ENCODE measurements around the gene ZFAND3.

DNA sequence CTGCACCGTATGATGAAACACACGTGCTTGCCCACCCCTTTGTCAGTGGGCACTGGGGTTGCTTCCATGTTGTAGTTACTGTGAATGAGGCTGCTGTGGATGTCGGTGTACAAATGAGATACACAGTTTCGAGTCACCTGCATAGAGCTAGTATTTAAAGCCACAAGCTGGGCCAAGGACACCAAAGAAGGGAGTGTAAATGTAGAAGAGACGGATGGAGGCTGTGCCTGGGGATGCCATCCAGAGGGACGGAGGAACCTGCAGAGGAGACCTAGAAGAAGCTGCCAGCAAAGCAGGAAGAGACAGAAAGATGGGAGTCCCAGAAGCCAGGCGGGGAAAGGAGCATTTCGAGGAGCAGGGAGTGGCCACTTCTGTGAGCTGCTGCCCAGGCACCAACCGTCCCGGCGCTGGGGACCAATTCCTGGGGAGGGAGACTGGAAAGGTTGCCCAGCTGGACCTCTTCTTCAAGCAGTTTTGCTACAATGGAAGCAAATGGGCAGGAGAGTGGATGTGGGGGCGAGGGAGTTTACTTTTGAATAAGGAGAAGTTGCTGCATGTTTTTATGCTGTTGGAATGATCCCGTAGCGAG lies 339.3 kb downstream of the ZFAND3 start:
- no peak for TF ChIP-seq GATA2 (IDR thresholded peaks at IDR 0.05; ENCODE audit: low read depth, low read length)
- TF ChIP-seq GATA3 (IDR thresholded peaks at IDR 0.05; ENCODE audit: low read depth, low read length), result no peak
